Right lobe of liver (tissue), 6 donors: Measurements from ENCODE around the gene PTRH2. TPM values are rescaled to one million over a fixed set of nuclear protein-coding genes. Genes with fewer than 3 reads are reported as not detected.

Experiments
- ATAC-seq, 4 donors: fragments of 200-7000 bp; cut with Tn5 transposase; one replicate each; pipeline ENCODE4 v1.9.1; 2020; ENCODE audit warnings: mild to moderate bottlenecking in 4 of 4, moderate library complexity in 4 of 4
- DNase-seq, 3 donors: peaks; one replicate each; pipeline ENCODE4 v3.0.0-alpha.2; 2020
- H3K27ac ChIP-seq, 3 donors: fragments of 200-600 bp; one replicate each; pipeline ENCODE4 v1.8.0; 2022
- H3K27me3 ChIP-seq, 2 donors: fragments of 200-600 bp; one replicate each; pipeline ENCODE4 v1.8.0; 2022
- H3K36me3 ChIP-seq, 4 donors: fragments of 200-600 bp; sonication (generic) in 1 of 4; one replicate each; pipeline versions ENCODE4 v1.5.1 to v1.8.0; 2017 to 2022; ENCODE audit warnings: control low read depth in 1 of 4
- H3K4me1 ChIP-seq, 4 donors: fragments of 200-600 bp; sonication (generic) in 1 of 4; one replicate each; pipeline versions ENCODE4 v1.5.1 to v1.8.0; 2017 to 2022; ENCODE audit warnings: control low read depth in 1 of 4
- H3K4me3 ChIP-seq, 3 donors: fragments of 200-600 bp; one replicate each; pipeline ENCODE4 v1.8.0; 2022
- H3K9me3 ChIP-seq, 4 donors: fragments of 200-600 bp; sonication (generic) in 1 of 4; one replicate each; pipeline versions ENCODE4 v1.5.1 to v1.8.0; 2017 to 2022; ENCODE audit warnings: control low read depth in 1 of 4
- POLR2A ChIP-seq: fragments of 450-650 bp; IDR thresholded peaks from one replicate; pipeline ENCODE4 v1.6.1; 2017; ENCODE audit warnings: antibody characterized with exemption, mild to moderate bottlenecking
- WGBS: methylation state at CpG from one replicate; pipeline ENCODE4 v1.1.6; 2018; ENCODE audit warnings: low coverage, low lambda C conversion rate; ENCODE audit not compliant: insufficient coverage; ENCODE audit errors: missing lambda C conversion rate; 5-methylcytosine and 5-hydroxymethylcytosine counted together
- intact Hi-C, 2 donors: fragments of 100-400 bp; cut with DNase I; formaldehyde crosslinking; loops; one replicate each; pipeline versions ENCODE4 v1.11.2 to v1.14.1; 2022
- total RNA-seq, 6 experiments: library from RNA; depleted of rRNA in 2 of 6; stranded (reverse); fragments of >200 nt in 2 of 6; fragmentation: NEBNext Ultra II Directional in 3 of 6; extraction: Animal tissue kit (Norgen Biotek cat#: 25700) in 3 of 6; gene quantifications; one replicate each; pipeline versions ENCODE4 v1.1.0 to v1.2.4, GENCODE V29; 2016 to 2023
- TF ChIP-seq, protein P1 (sequence below), 4 donors: fragments of 200-600 bp in 3 of 4; fragments of 450-650 bp in 1 of 4; IDR thresholded peaks; one replicate each; pipeline versions ENCODE4 v1.5.1 to v1.8.0; 2016 to 2022; ENCODE audit warnings: antibody characterized with exemption in 4 of 4, mild to moderate bottlenecking in 2 of 4
- donor health status: DM: no; HTN: yes; CAD: no.
- donor health status: DM: no; HTN: no; CAD: no.
- donor health status: DM: no; HTN: no; CAD: no.
- donor health status: DM: no; HTN: yes; CAD: no.
- donor health status: DM: no; HTN: yes; CAD: no.

PTRH2 gene
- total RNA-seq, 6 experiments from 2014 or later: 13.1 to 50.8 (median 19.7) TPM

- no peak for TF ChIP-seq POLR2A
- Histone ChIP-seq H3K27ac (no peak overlapping the region), H3K27me3 (no peaks in the 10 kb centered on the region), H3K4me3 (no peak overlapping the region), H3K36me3 (peaks cover 0 to 2% (median 0%) of the 10 kb centered on the region in 4 donors), H3K4me1 (peaks cover 0 to 8% (median 2%) of the 10 kb centered on the region in 4 donors), H3K9me3 (no peaks in the 10 kb centered on the region)
- intact Hi-C loops: no loop called here
- DNase-seq: no peak
- WGBS: 100% methylated on average over 1 of the region's 1 CpG
- ATAC-seq: no peak
Measured at GRCh38 chr17:59748591-59748990, 41.4 kb upstream of the PTRH2 start.

DNA sequence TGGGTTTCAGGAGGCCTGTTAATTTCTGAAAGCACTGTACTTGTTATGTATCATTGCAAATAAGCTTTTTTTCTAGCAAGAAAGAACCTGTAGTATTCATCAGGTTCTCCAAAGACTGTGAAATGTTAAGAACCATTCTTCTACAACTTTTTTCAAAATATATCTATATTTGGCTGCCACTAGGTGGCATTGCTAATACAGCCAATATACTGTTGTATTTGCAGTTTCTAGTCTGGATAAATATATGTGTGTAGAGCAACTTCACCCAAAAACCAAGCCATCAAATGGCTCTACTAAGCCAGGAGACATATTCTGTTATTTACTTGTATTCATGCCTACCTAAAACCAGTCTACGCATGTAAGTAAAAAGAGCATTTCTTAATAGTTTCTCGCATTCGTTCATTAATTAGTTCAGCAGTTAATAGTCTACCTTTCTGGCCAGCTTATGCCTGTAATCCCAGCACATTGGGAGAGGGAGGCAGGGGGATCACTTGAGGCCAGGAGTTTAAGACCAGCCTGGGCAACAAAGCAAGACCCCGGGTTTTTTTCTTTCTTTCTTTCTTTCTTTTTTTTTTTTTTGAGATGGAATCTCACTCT is 39.7 kb upstream of the PTRH2 start:
- TF ChIP-seq, protein P1, sequence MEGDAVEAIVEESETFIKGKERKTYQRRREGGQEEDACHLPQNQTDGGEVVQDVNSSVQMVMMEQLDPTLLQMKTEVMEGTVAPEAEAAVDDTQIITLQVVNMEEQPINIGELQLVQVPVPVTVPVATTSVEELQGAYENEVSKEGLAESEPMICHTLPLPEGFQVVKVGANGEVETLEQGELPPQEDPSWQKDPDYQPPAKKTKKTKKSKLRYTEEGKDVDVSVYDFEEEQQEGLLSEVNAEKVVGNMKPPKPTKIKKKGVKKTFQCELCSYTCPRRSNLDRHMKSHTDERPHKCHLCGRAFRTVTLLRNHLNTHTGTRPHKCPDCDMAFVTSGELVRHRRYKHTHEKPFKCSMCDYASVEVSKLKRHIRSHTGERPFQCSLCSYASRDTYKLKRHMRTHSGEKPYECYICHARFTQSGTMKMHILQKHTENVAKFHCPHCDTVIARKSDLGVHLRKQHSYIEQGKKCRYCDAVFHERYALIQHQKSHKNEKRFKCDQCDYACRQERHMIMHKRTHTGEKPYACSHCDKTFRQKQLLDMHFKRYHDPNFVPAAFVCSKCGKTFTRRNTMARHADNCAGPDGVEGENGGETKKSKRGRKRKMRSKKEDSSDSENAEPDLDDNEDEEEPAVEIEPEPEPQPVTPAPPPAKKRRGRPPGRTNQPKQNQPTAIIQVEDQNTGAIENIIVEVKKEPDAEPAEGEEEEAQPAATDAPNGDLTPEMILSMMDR (IDR thresholded peaks at IDR 0.05): peak; percentile 66 to 75 (median 70)
- TF ChIP-seq POLR2A: no peak
- Histone ChIP-seq H3K9me3 (no peaks in the 10 kb centered on the region), H3K4me3 (no peak overlapping the region), H3K27ac (no peak overlapping the region), H3K27me3 (no peaks in the 10 kb centered on the region), H3K4me1 (peaks cover 0 to 8% (median 2%) of the 10 kb centered on the region in 4 donors), H3K36me3 (peaks cover 0 to 2% (median 0%) of the 10 kb centered on the region in 4 donors)
- ATAC-seq: peak; percentile 47 to 74 (median 60)
- WGBS: 90% methylated on average over 4 of the region's 4 CpGs
- no peak for DNase-seq
- intact Hi-C loops: no loop called here

DNA sequence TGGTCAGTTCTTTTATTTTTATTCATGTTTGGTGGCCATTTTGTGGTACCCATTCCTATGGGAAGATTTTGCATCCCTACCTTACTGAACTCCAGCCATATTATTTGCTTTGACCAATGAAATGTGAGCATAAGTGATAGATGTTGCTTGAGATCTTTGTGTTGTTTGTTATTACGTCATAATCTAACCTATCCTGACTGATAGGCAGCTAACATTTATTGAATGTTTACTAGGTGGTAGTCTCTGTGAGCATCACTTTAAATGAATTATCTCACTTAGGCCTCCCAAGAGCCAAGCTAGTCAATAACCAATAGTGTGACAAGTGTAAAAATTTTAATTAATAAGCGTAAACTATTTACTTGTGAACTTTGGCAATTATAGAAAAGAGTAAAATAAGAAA is 37.8 kb upstream of the PTRH2 start:
- intact Hi-C loops: no loop called here
- H3K36me3 ChIP-seq: peaks cover 0 to 5% (median under 1%) of the 10 kb centered on the region in 4 donors
- no peak overlapping the region for H3K27ac ChIP-seq
- TF ChIP-seq, protein P1 (IDR thresholded peaks at IDR 0.05): no peak
- TF ChIP-seq POLR2A: no peak
- H3K4me3 ChIP-seq: no peak overlapping the region
- WGBS: 88% methylated on average over 2 of the region's 2 CpGs
- H3K27me3 ChIP-seq: no peaks in the 10 kb centered on the region
- no peaks in the 10 kb centered on the region for H3K9me3 ChIP-seq
- ATAC-seq: no peak
- H3K4me1 ChIP-seq: no peaks in the 10 kb centered on the region
- DNase-seq: no peak

DNA sequence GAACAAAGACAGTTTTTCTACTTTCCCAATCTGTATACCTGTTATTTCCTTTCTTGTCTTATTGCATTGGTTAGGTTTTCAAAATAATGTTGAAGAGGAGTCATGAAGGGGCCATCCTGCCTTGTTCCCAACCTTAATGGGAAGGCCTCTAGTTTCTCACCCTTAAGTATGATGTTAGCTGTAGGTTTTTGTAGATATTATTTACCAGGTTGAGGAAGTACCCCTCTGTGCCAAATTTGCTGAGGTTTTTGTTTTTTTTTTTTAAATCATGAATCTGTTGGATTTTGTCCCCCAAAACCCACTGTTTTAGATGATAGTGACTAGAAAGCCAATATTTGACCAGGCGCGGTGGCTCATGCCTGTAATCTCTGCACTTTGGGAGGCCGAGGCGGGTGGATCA is 36.6 kb upstream of the PTRH2 start:
- TF ChIP-seq, protein P1 (IDR thresholded peaks at IDR 0.05): no peak
- TF ChIP-seq POLR2A: no peak
- peaks cover 0 to 15% (median under 1%) of the 10 kb centered on the region in 4 donors for H3K36me3 ChIP-seq
- no peaks in the 10 kb centered on the region for H3K4me1 ChIP-seq
- no peak overlapping the region for H3K4me3 ChIP-seq
- H3K9me3 ChIP-seq: no peaks in the 10 kb centered on the region
- intact Hi-C loops: no loop called here
- WGBS: no CpG with 5 or more reads among the region's 4 CpGs
- no peak overlapping the region for H3K27ac ChIP-seq
- no peak for DNase-seq
- ATAC-seq: no peak
- H3K27me3 ChIP-seq: no peaks in the 10 kb centered on the region

GRCh38 chr17:59737324-59737723 is 30.1 kb upstream of the PTRH2 start:
- no peak for DNase-seq
- Histone ChIP-seq H3K4me3 (no peak overlapping the region), H3K36me3 (peaks cover 0 to 26% (median 5%) of the 10 kb centered on the region in 4 donors), H3K27ac (no peak overlapping the region), H3K27me3 (no peaks in the 10 kb centered on the region), H3K4me1 (no peaks in the 10 kb centered on the region), H3K9me3 (no peaks in the 10 kb centered on the region)
- WGBS: 100% methylated on average over 2 of the region's 3 CpGs
- intact Hi-C loops: no loop called here
- ATAC-seq: no peak
- TF ChIP-seq POLR2A: no peak
- TF ChIP-seq, protein P1 (IDR thresholded peaks at IDR 0.05): no peak
